Hepatocyte (in vitro differentiated cells): Measurements from ENCODE around the gene CIAO2B. TPM values are rescaled to one million over a fixed set of nuclear protein-coding genes. Genes with fewer than 3 reads are reported as not detected.

Experiments used
- DNase-seq: peaks from one replicate; pipeline ENCODE4 v3.0.0-alpha.2; 2016; ENCODE audit warnings: low spot score
- H2AFZ ChIP-seq: fragments of 200-600 bp; sonication (generic); 2 replicates; pipeline ENCODE4 v1.6.0; 2016; ENCODE audit warnings: antibody characterized with exemption, mild to moderate bottlenecking
- H3K27ac ChIP-seq: fragments of 200-600 bp; sonication (generic); 2 replicates; pipeline ENCODE4 v1.5.1; 2016; ENCODE audit warnings: mild to moderate bottlenecking
- H3K27me3 ChIP-seq: fragments of 200-600 bp; sonication (generic); 2 replicates; pipeline ENCODE4 v1.6.1; 2016
- H3K36me3 ChIP-seq: fragments of 200-600 bp; sonication (generic); replicated peaks from 2 replicates; pipeline ENCODE4 v1.5.1; 2016; ENCODE audit warnings: low read depth; ENCODE audit not compliant: insufficient read depth
- H3K4me1 ChIP-seq: fragments of 200-600 bp; sonication (generic); 2 replicates; pipeline ENCODE4 v1.5.1; 2016; ENCODE audit warnings: mild to moderate bottlenecking, moderate library complexity; ENCODE audit not compliant: insufficient read depth
- H3K4me2 ChIP-seq: fragments of 200-600 bp; sonication (generic); 2 replicates; pipeline ENCODE4 v1.6.0; 2016
- H3K4me3 ChIP-seq: fragments of 200-600 bp; sonication (generic); 2 replicates; pipeline ENCODE4 v1.5.1; 2016; ENCODE audit warnings: mild to moderate bottlenecking
- H3K79me2 ChIP-seq: fragments of 200-600 bp; sonication (generic); 2 replicates; pipeline ENCODE4 v1.6.0; 2017; ENCODE audit warnings: mild to moderate bottlenecking
- H3K9me2 ChIP-seq: fragments of 200-600 bp; sonication (generic); replicated peaks from 2 replicates; pipeline ENCODE4 v1.6.0; 2017; ENCODE audit warnings: mild to moderate bottlenecking; ENCODE audit not compliant: insufficient read depth
- H3K9me3 ChIP-seq: fragments of 200-600 bp; sonication (generic); 2 replicates; pipeline ENCODE4 v1.5.1; 2016; ENCODE audit warnings: low read depth, mild to moderate bottlenecking
- H4K20me1 ChIP-seq: fragments of 200-600 bp; sonication (generic); 2 replicates; pipeline ENCODE4 v1.6.0; 2016; ENCODE audit warnings: mild to moderate bottlenecking; ENCODE audit not compliant: insufficient read depth, poor library complexity, severe bottlenecking
- EZH2 ChIP-seq: fragments of 200-600 bp; sonication (generic); IDR thresholded peaks from 2 replicates; pipeline ENCODE4 v1.6.1; 2016; ENCODE audit warnings: antibody characterized with exemption, mild to moderate bottlenecking, borderline replicate concordance
- EZH2phosphoT487 ChIP-seq: fragments of 200-600 bp; sonication (generic); IDR thresholded peaks from one replicate; pipeline ENCODE4 v1.6.1; 2018; ENCODE audit warnings: antibody characterized with exemption, mild to moderate bottlenecking, low read depth, moderate library complexity; ENCODE audit not compliant: unreplicated experiment, severe bottlenecking
- WGBS: methylation state at CpG from one replicate; pipeline ENCODE4 v1.1.6; 2016; ENCODE audit warnings: low lambda C conversion rate; ENCODE audit errors: missing lambda C conversion rate; 5-methylcytosine and 5-hydroxymethylcytosine counted together
- polyA plus RNA-seq: library from polyadenylated mRNA; unstranded; fragments of >200 nt; fragmentation: Nextera tagmentation; extraction: Ambion mirVana; gene quantifications from 2 replicates; pipeline ENCODE4 v1.2.1, GENCODE V29; 2016
- total RNA-seq: library from RNA; depleted of rRNA; stranded (reverse); fragments of >200 nt; gene quantifications from 2 replicates; pipeline ENCODE4 v1.2.3, GENCODE V29; 2014
- TF ChIP-seq, protein P1 (sequence below): fragments of 200-600 bp; sonication (generic); IDR thresholded peaks from 2 replicates; pipeline ENCODE4 v1.5.1; 2016; ENCODE audit warnings: antibody characterized with exemption, mild to moderate bottlenecking; ENCODE audit not compliant: poor library complexity

CIAO2B gene
- total and polyA plus RNA-seq, 2 experiments from 2014 or later = 131 to 147 TPM

DNA sequence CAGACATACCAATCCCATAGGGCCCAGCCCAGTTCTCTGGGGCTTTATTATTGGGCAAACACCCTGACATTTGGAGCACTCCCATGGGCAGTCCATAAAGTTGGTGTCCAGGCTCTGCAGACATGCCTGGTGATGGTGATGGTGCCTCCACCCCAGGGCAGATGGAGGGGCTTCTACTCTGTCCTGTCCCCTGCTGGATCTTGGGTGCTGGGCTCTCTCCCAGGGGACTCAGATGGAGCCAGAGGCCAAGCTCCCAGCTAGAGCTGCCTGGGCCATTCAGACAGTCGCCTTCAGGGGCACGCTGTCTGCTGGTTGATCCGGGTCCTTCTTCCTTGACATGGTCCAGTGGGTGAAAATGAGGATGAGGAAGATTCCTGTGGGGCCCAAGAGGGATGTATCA is 26.1 kb downstream of the CIAO2B start:
- DNase-seq = no peak
- H3K27ac ChIP-seq = no peak overlapping the region
- no peak overlapping the region for H3K4me2 ChIP-seq
- no peaks in the 10 kb centered on the region for H3K79me2 ChIP-seq
- no peaks in the 10 kb centered on the region for H4K20me1 ChIP-seq
- WGBS = 90% methylated on average over 3 of the region's 3 CpGs
- H3K4me3 ChIP-seq = no peak overlapping the region
- H3K27me3 ChIP-seq = no peaks in the 10 kb centered on the region
- TF ChIP-seq, protein P1, sequence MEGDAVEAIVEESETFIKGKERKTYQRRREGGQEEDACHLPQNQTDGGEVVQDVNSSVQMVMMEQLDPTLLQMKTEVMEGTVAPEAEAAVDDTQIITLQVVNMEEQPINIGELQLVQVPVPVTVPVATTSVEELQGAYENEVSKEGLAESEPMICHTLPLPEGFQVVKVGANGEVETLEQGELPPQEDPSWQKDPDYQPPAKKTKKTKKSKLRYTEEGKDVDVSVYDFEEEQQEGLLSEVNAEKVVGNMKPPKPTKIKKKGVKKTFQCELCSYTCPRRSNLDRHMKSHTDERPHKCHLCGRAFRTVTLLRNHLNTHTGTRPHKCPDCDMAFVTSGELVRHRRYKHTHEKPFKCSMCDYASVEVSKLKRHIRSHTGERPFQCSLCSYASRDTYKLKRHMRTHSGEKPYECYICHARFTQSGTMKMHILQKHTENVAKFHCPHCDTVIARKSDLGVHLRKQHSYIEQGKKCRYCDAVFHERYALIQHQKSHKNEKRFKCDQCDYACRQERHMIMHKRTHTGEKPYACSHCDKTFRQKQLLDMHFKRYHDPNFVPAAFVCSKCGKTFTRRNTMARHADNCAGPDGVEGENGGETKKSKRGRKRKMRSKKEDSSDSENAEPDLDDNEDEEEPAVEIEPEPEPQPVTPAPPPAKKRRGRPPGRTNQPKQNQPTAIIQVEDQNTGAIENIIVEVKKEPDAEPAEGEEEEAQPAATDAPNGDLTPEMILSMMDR = no peak
- no peak for TF ChIP-seq EZH2phosphoT487
- no peaks in the 10 kb centered on the region for H3K9me2 ChIP-seq
- H3K9me3 ChIP-seq = no peaks in the 10 kb centered on the region
- H3K4me1 ChIP-seq = peaks cover 31% of the 10 kb centered on the region
- H2AFZ ChIP-seq = no peak overlapping the region
- no peaks in the 10 kb centered on the region for H3K36me3 ChIP-seq

- Histone ChIP-seq H3K27me3 (no peaks in the 10 kb centered on the region), H3K4me3 (no peak overlapping the region), H3K79me2 (no peaks in the 10 kb centered on the region), H3K9me3 (no peaks in the 10 kb centered on the region), H4K20me1 (no peaks in the 10 kb centered on the region), H3K4me1 (peaks cover 32% of the 10 kb centered on the region), H3K36me3 (no peaks in the 10 kb centered on the region), H3K27ac (no peak overlapping the region), H2AFZ (no peak overlapping the region), H3K9me2 (no peaks in the 10 kb centered on the region), H3K4me2 (no peak overlapping the region)
- TF ChIP-seq, protein P1 = no peak
- no peak for TF ChIP-seq EZH2
- TF ChIP-seq EZH2phosphoT487 = no peak
- DNase-seq = no peak
- WGBS = 75% methylated on average over 7 of the region's 7 CpGs
These were observed 27.0 kb downstream of the CIAO2B start for GRCh38 chr16:66906916-66907836.

DNA sequence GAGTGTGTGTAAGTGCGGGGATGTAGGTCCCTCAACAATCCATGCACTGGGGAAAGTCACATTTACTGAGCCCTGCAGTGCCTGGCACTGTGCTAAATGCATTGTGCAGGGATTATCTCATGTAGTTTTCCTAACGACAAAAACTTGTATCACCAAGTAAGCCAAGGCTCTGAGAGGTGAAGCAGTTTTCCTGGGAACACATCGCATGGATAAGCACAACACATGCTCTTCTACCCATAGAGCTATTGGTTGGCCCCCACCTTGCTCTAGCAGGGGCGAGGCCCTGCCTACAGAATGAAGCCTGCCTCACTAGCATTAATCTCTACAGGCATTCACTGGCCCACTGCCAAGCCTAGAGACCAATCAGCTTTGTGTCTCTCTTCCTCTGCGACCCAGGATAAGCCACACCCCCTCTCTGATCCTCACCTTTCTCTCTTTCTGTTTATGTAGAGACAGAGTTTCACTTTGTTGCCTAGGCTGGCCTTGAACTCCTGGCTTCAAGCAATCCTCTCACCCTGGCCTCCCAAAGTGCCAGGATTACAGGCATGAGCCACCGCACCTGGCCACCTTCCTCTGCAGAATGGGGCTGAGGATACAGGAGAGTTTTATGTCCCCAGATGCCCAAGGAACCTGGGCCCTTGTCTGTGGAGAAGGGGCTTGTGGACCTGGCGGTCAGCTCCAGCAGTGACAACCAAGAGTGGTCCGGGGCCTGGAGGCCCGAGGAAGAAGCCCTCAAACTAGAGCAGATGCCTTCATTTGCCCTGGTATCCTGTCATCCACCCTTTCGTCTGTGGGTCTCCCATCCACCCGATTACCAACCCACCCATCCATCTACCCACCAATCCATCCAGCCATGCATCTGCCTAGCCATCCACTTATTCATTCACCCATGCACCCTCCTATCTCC is 28.3 kb downstream of the CIAO2B start:
- no peaks in the 10 kb centered on the region for H3K36me3 ChIP-seq
- H2AFZ ChIP-seq = no peak overlapping the region
- no peaks in the 10 kb centered on the region for H3K9me2 ChIP-seq
- H3K4me1 ChIP-seq = peaks cover 40% of the 10 kb centered on the region
- no peaks in the 10 kb centered on the region for H3K27me3 ChIP-seq
- H3K4me3 ChIP-seq = no peak overlapping the region
- H3K4me2 ChIP-seq = peak overlapping the region; percentile 73
- no peak for TF ChIP-seq EZH2
- TF ChIP-seq, protein P1 = no peak
- TF ChIP-seq EZH2phosphoT487 = no peak
- peak; percentile 90 for DNase-seq
- 70% methylated on average over 11 of the region's 11 CpGs for WGBS
- peak overlapping the region; percentile 95 for H3K27ac ChIP-seq
- H3K79me2 ChIP-seq = no peaks in the 10 kb centered on the region
- H4K20me1 ChIP-seq = no peaks in the 10 kb centered on the region
- H3K9me3 ChIP-seq = no peaks in the 10 kb centered on the region
